Tibial nerve (tissue), 4 donors: ENCODE data around the gene RTP2.

Experiments used
- EP300 ChIP-seq, 2 donors: sonication (generic); formaldehyde crosslinking; IDR thresholded peaks; one replicate each; pipeline ENCODE4 v1.6.1; 2017; ENCODE audit warnings: antibody characterized with exemption in 2 of 2, mild to moderate bottlenecking in 1 of 2
- POLR2A ChIP-seq, 2 donors: fragments of 450-650 bp; IDR thresholded peaks; one replicate each; pipeline ENCODE4 v1.6.1; 2017; ENCODE audit warnings: antibody characterized with exemption in 2 of 2, mild to moderate bottlenecking in 2 of 2, moderate library complexity in 2 of 2
- TF ChIP-seq, protein P1 (sequence below), 5 experiments: fragments of 200-600 bp in 3 of 5; fragments of 450-650 bp in 2 of 5; sonication (generic) in 3 of 5; IDR thresholded peaks; one replicate each; pipeline ENCODE4 v1.5.1; 2016 to 2019; ENCODE audit warnings: antibody characterized with exemption in 5 of 5, mild to moderate bottlenecking in 3 of 5, moderate library complexity in 2 of 5

DNA sequence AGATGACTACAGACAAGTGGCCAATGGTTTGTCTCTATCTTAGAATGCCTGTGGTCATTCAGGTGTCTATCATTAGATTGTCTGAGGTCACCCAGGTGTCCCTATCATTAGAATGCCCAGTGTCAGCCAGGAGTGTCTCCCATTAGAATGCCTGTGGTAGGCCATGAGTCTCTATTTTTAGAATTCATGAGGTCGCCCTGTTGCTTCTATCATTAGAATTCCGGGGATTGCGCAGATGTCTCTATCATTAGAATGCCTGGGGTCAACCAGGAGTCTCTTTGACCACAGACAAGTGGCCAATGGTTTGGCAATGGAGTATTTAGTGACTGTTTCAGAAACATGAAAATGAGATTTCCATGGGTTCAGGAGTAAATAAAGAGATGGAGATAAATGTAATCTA lies 7.6 kb downstream of the RTP2 start:
- TF ChIP-seq, protein P1, sequence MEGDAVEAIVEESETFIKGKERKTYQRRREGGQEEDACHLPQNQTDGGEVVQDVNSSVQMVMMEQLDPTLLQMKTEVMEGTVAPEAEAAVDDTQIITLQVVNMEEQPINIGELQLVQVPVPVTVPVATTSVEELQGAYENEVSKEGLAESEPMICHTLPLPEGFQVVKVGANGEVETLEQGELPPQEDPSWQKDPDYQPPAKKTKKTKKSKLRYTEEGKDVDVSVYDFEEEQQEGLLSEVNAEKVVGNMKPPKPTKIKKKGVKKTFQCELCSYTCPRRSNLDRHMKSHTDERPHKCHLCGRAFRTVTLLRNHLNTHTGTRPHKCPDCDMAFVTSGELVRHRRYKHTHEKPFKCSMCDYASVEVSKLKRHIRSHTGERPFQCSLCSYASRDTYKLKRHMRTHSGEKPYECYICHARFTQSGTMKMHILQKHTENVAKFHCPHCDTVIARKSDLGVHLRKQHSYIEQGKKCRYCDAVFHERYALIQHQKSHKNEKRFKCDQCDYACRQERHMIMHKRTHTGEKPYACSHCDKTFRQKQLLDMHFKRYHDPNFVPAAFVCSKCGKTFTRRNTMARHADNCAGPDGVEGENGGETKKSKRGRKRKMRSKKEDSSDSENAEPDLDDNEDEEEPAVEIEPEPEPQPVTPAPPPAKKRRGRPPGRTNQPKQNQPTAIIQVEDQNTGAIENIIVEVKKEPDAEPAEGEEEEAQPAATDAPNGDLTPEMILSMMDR (IDR thresholded peaks at IDR 0.05): no peak
- no peak for TF ChIP-seq POLR2A (IDR thresholded peaks at IDR 0.05)
- no peak for TF ChIP-seq EP300 (IDR thresholded peaks at IDR 0.05)
